GM20000 (cell line): Measurements from ENCODE around the gene THAP2.

Experiments
- DNase-seq: peaks from one replicate; pipeline ENCODE4 v3.0.0; 2012; ENCODE audit warnings: low spot score
- CTCF ChIP-seq: IDR thresholded peaks from 2 replicates; pipeline ENCODE4 v1.5.1; 2012; ENCODE audit warnings: mild to moderate bottlenecking, control low read depth; ENCODE audit errors: extremely low read depth, missing control alignments

THAP2 gene

GRCh38 chr12:71638499-71638898, 25.6 kb upstream of the THAP2 start:
- no peak for DNase-seq
- TF ChIP-seq CTCF = no peak

DNA sequence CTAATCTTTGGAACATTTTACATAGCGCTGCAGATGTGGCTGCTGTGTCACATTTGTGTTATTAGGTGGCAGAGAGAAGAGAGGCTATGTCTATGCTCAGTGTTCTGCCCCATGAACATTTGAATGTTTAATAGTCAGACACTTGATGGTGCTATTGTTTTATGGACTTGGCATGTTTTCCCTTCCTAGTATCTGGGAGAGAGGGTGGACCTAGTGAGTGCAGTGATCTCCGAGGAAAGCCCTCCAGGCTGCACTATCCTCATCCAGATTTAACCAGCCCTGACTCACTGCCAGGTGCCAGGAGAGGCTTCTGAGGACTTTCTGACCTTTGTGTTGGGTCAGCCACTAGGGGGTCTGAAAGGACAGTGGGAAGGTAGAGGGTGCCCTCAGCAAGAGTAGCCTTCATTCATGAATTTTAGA, 24.8 kb upstream of the THAP2 start:
- DNase-seq = no peak
- TF ChIP-seq CTCF = no peak

DNA sequence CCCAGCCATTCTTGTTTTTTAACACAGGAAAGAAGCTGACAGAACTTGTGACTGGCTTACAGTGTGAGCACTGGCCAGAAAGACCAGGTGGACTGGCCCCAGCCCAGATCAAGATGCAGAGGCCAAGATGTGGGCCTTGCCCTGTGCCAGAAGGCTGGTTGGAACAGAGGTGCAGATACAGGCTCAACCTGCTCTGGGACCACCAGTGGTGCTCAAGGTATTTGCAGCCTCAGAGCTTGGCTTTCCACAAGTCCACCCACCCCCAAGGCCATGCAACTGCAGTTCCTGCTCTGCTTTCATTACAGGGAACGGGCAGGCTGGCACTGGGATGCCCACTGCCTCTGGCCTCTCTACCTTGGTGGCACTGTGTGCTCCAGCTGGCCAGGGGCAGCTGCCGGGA, 23.8 kb upstream of the THAP2 start:
- TF ChIP-seq CTCF = no peak
- no peak for DNase-seq

DNA sequence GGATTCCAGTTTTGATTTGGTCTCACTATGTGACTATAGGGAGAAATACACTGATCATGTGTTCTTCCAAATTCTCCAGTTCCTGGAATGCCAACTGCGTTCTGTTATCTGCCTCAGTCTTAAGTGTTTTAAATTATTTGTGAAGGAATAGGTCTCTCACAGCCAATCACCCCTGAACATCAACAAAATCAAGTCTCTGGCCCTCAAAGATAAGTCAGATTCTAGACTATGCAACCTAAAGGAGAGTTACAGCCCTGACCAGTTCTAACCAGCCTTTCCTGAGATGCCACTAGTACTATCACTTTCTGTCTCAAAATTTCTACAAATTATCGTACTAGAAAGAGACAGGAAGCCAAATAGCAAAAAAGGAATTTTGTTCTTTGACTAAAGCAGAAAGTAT, 22.7 kb upstream of the THAP2 start:
- DNase-seq = no peak
- no peak for TF ChIP-seq CTCF

DNA sequence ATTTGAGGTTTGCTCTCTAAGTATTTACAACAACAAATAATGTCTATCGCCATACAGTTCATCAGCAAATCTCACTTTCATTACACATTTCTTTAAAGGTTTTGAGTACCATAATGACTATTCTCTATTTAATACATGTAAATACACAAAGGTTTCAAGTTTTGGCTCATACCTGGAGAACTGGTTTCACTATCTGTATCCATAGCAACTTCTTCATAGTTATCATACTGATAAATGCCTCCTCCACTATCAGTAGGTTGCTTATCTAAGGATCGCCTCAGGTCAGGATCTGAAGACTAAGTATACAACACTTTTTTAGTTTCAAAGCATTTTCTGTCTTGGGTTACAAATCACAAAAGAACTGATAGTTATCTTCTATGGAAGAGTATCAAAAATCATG, 21.8 kb upstream of the THAP2 start:
- DNase-seq = no peak
- TF ChIP-seq CTCF = no peak

DNA sequence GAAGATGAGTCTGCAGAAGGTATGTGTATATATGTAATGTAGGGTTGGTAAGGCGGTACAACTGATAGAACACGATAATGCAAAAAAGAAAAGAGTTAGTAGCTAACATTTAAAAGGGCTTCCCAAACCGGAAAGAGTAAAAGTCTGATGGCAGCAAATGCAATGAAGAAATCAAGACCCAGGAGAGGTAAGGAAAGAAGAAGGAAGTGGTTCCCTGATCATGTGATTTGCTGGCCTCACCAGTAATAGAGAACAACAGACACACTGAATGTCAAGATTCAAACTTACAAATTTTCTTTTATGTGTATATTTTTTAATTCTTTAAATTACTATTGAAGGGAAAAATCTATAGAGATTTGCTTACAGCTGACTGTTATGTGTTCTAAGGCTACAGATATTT, 18.8 kb upstream of the THAP2 start:
- no peak for TF ChIP-seq CTCF
- DNase-seq = no peak

GRCh38 chr12:71646512-71646911, 17.6 kb upstream of the THAP2 start:
- TF ChIP-seq CTCF = no peak
- DNase-seq = no peak

DNA sequence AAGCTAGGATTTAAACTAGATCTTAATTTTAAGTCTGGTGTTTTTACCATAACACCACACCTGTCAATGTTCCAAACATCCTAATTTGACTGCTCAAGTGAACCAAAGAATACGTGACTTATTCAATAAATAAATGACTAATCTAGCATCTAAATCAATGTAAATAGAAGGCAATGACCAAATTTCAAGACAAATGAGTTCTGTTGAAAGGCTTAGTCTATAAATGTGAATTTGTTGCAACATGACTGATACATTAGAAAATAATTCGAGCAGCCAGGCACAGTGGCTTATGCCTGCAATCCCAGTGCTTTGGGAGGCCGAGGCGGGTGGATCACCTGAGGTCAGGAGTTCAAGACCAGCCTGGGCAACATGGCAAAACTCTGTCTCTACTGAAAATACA, 15.6 kb upstream of the THAP2 start:
- TF ChIP-seq CTCF = no peak
- no peak for DNase-seq
